NB4 (cell line): Measurements from ENCODE around the gene RNF13.

Experiments used
- DNase-seq: peaks from one replicate; pipeline ENCODE4 v3.0.0; 2010; ENCODE audit warnings: low read depth
- H3K4me3 ChIP-seq: one replicate; pipeline ENCODE4 v1.5.1; 2011; ENCODE audit warnings: mild to moderate bottlenecking, low read depth, low read length, moderate library complexity
- CTCF ChIP-seq: IDR thresholded peaks from one replicate; pipeline ENCODE4 v1.5.1; 2012; ENCODE audit warnings: low read depth, low read length
- MYC ChIP-seq: IDR thresholded peaks from 2 replicates; pipeline ENCODE4 v1.6.1; 2011; ENCODE audit warnings: low read depth, low read length
- POLR2A ChIP-seq: IDR thresholded peaks from 2 replicates; pipeline ENCODE4 v1.6.1; 2011; ENCODE audit warnings: mild to moderate bottlenecking; ENCODE audit not compliant: insufficient read length; ENCODE audit errors: extremely low read depth
- TF ChIP-seq, protein P1 (sequence below): IDR thresholded peaks from 2 replicates; pipeline ENCODE4 v1.6.1; 2011; ENCODE audit warnings: low read depth, low read length

Gene RNF13

DNA sequence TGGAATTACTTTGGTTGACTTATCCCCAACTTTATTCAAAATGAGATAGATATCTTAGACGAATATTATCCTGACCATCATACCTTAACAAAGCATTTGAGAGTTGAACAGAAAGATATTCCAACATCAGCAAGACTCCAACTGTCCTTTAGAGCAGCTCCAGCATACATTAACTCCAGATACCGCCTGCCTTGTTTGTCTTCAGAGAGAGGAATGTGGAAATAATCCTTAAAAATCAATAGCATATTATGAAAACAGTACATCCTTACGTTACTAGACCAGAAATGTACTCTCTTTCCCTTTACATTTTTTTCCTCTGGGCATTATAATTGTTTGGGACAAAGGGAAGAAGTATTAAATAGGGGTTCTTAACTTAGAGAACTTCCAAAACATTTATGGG is 22.3 kb upstream of the RNF13 start:
- TF ChIP-seq MYC = no peak
- TF ChIP-seq, protein P1, sequence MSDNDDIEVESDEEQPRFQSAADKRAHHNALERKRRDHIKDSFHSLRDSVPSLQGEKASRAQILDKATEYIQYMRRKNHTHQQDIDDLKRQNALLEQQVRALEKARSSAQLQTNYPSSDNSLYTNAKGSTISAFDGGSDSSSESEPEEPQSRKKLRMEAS = no peak
- no peak for TF ChIP-seq CTCF
- TF ChIP-seq POLR2A = no peak
- no peak overlapping the region for H3K4me3 ChIP-seq
- no peak for DNase-seq

DNA sequence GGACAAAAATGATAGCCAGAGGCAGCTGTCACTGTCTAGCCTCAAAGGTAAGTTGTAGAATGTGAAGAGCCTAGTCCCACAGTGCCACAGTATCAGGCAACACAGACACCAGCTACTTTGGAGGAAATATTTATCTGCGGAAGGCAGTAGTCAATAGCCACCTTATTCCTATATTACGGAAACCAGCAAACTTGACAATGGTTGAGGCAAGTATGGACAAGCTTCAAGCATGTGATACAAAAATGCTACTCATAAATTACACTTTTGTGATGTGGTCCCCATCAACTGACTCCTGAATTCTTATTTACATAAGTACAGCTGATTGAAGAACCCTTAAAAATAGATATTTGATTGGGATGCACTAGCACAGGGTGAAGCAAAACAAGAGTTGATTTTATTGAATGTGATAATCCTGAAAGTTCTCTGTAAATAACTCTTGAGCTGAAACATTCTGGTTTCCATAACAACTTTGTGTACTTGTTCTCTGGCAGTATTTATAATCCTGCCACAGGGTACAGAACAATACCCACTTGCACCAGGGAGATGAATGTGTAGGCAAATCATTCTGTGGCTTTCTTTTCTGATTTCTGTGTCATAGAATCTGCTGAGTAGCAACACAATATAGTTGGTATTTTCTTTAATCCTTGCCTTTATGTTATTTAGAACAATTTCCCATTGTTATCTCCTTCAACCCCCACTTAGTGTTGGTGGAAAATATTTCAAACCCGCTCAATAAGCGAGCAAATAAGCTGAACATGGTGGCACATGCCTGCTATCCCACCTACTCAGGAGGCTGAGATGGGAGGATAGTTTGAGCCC is 20.4 kb upstream of the RNF13 start, which contains the start of gene ANKUB1:
ANKUB1 (minus strand) TSS at position 103 of the 819 bp plus-strand sequence. CDS start 188 bp downstream, outside the sequence.
- DNase-seq = no peak
- H3K4me3 ChIP-seq = no peak within 1 kb of the TSS
- TF ChIP-seq, protein P1 = no peak
- TF ChIP-seq CTCF (no peak), MYC (no peak), POLR2A (no peak)

GRCh38 chr3:149796026-149796425 is 17.0 kb upstream of the RNF13 start:
- no peak overlapping the region for H3K4me3 ChIP-seq
- no peak for TF ChIP-seq CTCF
- TF ChIP-seq, protein P1 = no peak
- TF ChIP-seq POLR2A = no peak
- TF ChIP-seq MYC = no peak
- DNase-seq = no peak

DNA sequence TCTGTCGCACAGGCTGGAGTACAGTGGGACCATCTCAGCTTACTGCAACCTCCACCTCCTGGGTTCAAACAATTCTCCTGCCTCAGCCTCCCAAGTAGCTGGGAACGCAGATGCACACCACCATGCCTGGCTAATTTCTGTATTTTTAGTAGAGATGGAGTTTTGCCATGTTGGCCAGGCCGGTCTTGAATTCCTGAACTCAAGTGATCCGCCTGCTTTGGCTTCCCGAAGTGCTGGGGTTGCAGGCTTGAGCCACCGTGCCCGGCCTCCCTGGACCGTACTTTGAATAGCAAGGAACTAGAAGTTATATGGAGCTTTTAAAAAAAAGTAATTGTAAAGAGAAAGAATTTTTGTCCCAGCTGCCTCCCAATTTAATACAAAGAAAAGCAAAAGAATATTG is 12.3 kb upstream of the RNF13 start:
- TF ChIP-seq, protein P1 = no peak
- TF ChIP-seq CTCF (no peak), POLR2A (no peak), MYC (no peak)
- no peak for DNase-seq
- H3K4me3 ChIP-seq = no peak overlapping the region

GRCh38 chr3:149801195-149801594 is 11.8 kb upstream of the RNF13 start:
- TF ChIP-seq, protein P1 = no peak
- TF ChIP-seq MYC = no peak
- no peak for TF ChIP-seq CTCF
- DNase-seq = no peak
- no peak overlapping the region for H3K4me3 ChIP-seq

DNA sequence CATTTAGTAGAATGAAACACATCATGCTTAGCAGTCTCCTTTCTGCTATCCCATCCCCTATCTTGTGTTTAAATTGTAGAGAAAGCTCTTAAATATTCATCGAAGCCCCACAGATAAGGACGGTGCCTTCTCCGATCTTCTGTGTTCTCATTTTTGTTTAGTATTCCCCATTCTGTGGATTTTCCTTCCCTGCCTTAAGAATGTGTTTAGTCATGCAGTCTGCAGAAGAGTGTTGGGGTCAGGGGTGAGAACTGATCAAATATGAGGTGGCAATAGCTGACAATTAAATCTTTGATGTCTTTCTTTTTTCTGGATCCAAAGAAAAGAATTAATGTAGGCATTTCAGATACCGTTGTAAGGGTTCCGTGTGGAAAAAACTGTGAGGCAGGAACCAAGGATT is 11.4 kb upstream of the RNF13 start:
- DNase-seq = no peak
- H3K4me3 ChIP-seq = no peak overlapping the region
- TF ChIP-seq CTCF (no peak), POLR2A (no peak), MYC (no peak)
- TF ChIP-seq, protein P1 = no peak
